ENCODE results near the gene ARL15.

The ARL15 gene

GRCh38 chr5:53907827-53908226 is 402.5 kb downstream of the ARL15 start:
- H3K27me3 ChIP-seq (ENCODE audit: low read depth, low read length): no peaks in the 10 kb centered on the region
- H3K27ac ChIP-seq (ENCODE audit: low read length): no peak overlapping the region
- no peaks in the 10 kb centered on the region for H3K9me3 ChIP-seq (ENCODE audit: insufficient read depth, low read length)
- H4K20me1 ChIP-seq (ENCODE audit: insufficient read depth, low read length): no peaks in the 10 kb centered on the region
- H2AFZ ChIP-seq (ENCODE audit: low read depth, low read length): no peak overlapping the region
- no peak overlapping the region for H3K9ac ChIP-seq (ENCODE audit: low read length)
- no peaks in the 10 kb centered on the region for H3K4me1 ChIP-seq (ENCODE audit: low read length)
- H3K36me3 ChIP-seq (replicated peaks; ENCODE audit: low read depth, low read length): no peaks in the 10 kb centered on the region
- H3K4me3 ChIP-seq (ENCODE audit: low read length): no peak overlapping the region
- TF ChIP-seq CTCF (IDR thresholded peaks at IDR 0.05; ENCODE audit: low read depth, low read length) (no peak), EZH2phosphoT487 (IDR thresholded peaks at IDR 0.05; ENCODE audit: low read depth) (no peak)
- H3K4me2 ChIP-seq (ENCODE audit: low read length): no peak overlapping the region
- no peaks in the 10 kb centered on the region for H3K79me2 ChIP-seq (ENCODE audit: low read length)

- Histone ChIP-seq H4K20me1 (ENCODE audit: insufficient read depth, low read length) (no peaks in the 10 kb centered on the region), H3K27me3 (ENCODE audit: low read depth, low read length) (no peaks in the 10 kb centered on the region), H3K9ac (ENCODE audit: low read length) (no peak overlapping the region), H3K27ac (ENCODE audit: low read length) (no peak overlapping the region), H3K79me2 (ENCODE audit: low read length) (no peaks in the 10 kb centered on the region), H3K4me1 (ENCODE audit: low read length) (no peaks in the 10 kb centered on the region), H3K4me3 (ENCODE audit: low read length) (no peak overlapping the region), H3K36me3 (replicated peaks; ENCODE audit: low read depth, low read length) (no peaks in the 10 kb centered on the region), H3K4me2 (ENCODE audit: low read length) (no peak overlapping the region), H2AFZ (ENCODE audit: low read depth, low read length) (no peak overlapping the region), H3K9me3 (ENCODE audit: insufficient read depth, low read length) (no peaks in the 10 kb centered on the region)
- TF ChIP-seq EZH2phosphoT487 (IDR thresholded peaks at IDR 0.05; ENCODE audit: low read depth): no peak
- TF ChIP-seq CTCF (IDR thresholded peaks at IDR 0.05; ENCODE audit: low read depth, low read length): no peak
Measured at GRCh38 chr5:53906736-53907135, 403.6 kb downstream of the ARL15 start.

GRCh38 chr5:53902296-53902907 is 408.0 kb downstream of the ARL15 start:
- H3K4me2 ChIP-seq (ENCODE audit: low read length): no peak overlapping the region
- no peaks in the 10 kb centered on the region for H3K9me3 ChIP-seq (ENCODE audit: insufficient read depth, low read length)
- TF ChIP-seq CTCF (IDR thresholded peaks at IDR 0.05; ENCODE audit: low read depth, low read length): no peak
- no peak for TF ChIP-seq EZH2phosphoT487 (IDR thresholded peaks at IDR 0.05; ENCODE audit: low read depth)

GRCh38 chr5:53900677-53901076 is 409.7 kb downstream of the ARL15 start:
- no peak overlapping the region for H3K27ac ChIP-seq (ENCODE audit: low read length)
- H3K36me3 ChIP-seq (replicated peaks; ENCODE audit: low read depth, low read length): no peaks in the 10 kb centered on the region
- H3K9me3 ChIP-seq (ENCODE audit: insufficient read depth, low read length): no peaks in the 10 kb centered on the region
- no peak overlapping the region for H2AFZ ChIP-seq (ENCODE audit: low read depth, low read length)
- H4K20me1 ChIP-seq (ENCODE audit: insufficient read depth, low read length): no peaks in the 10 kb centered on the region
- no peaks in the 10 kb centered on the region for H3K27me3 ChIP-seq (ENCODE audit: low read depth, low read length)
- TF ChIP-seq EZH2phosphoT487 (IDR thresholded peaks at IDR 0.05; ENCODE audit: low read depth): no peak
- TF ChIP-seq CTCF (IDR thresholded peaks at IDR 0.05; ENCODE audit: low read depth, low read length): no peak
- H3K4me1 ChIP-seq (ENCODE audit: low read length): no peaks in the 10 kb centered on the region
- no peak overlapping the region for H3K9ac ChIP-seq (ENCODE audit: low read length)
- no peaks in the 10 kb centered on the region for H3K79me2 ChIP-seq (ENCODE audit: low read length)
- H3K4me2 ChIP-seq (ENCODE audit: low read length): no peak overlapping the region
- no peak overlapping the region for H3K4me3 ChIP-seq (ENCODE audit: low read length)

More at GRCh38 chr5:53902296-53902907, 408.0 kb downstream of the ARL15 start:
- H3K36me3 ChIP-seq (replicated peaks; ENCODE audit: low read depth, low read length): no peaks in the 10 kb centered on the region
- H2AFZ ChIP-seq (ENCODE audit: low read depth, low read length): no peak overlapping the region
- no peaks in the 10 kb centered on the region for H4K20me1 ChIP-seq (ENCODE audit: insufficient read depth, low read length)
- H3K9ac ChIP-seq (ENCODE audit: low read length): no peak overlapping the region
- H3K4me3 ChIP-seq (ENCODE audit: low read length): no peak overlapping the region
- H3K79me2 ChIP-seq (ENCODE audit: low read length): no peaks in the 10 kb centered on the region
- no peaks in the 10 kb centered on the region for H3K4me1 ChIP-seq (ENCODE audit: low read length)
- no peaks in the 10 kb centered on the region for H3K27me3 ChIP-seq (ENCODE audit: low read depth, low read length)
- no peak overlapping the region for H3K27ac ChIP-seq (ENCODE audit: low read length)

Measured in OCI-LY3 (cell line).